H9 (cell line): ENCODE data around the gene MEF2A. TPM values are rescaled to one million over a fixed set of nuclear protein-coding genes. Genes with fewer than 3 reads are reported as not detected.

Source experiments
- DNase-seq: peaks from one replicate; pipeline ENCODE4 v3.0.0-alpha.2; 2017
- H2AFZ ChIP-seq: one replicate; pipeline ENCODE4 v1.6.1; 2013; ENCODE audit warnings: mild to moderate bottlenecking, low read length, control low read depth, moderate library complexity
- H2AK5ac ChIP-seq: 2 replicates; pipeline ENCODE4 v1.6.1; 2013; ENCODE audit warnings: low read length, control low read depth, mixed read lengths; ENCODE audit not compliant: insufficient read length
- H2BK120ac ChIP-seq: one replicate; pipeline ENCODE4 v1.6.1; 2013; ENCODE audit warnings: low read depth, mild to moderate bottlenecking, low read length, control low read depth, inconsistent platforms; ENCODE audit not compliant: poor library complexity, severe bottlenecking
- H2BK12ac ChIP-seq: 2 replicates; pipeline ENCODE4 v1.6.1; 2013; ENCODE audit warnings: low read length, control low read depth, mixed read lengths, low read depth; ENCODE audit not compliant: insufficient read length
- H2BK15ac ChIP-seq: 2 replicates; pipeline ENCODE4 v1.6.1; 2013; ENCODE audit warnings: low read depth, low read length, control low read depth
- H2BK20ac ChIP-seq: one replicate; pipeline ENCODE4 v1.6.1; 2013; ENCODE audit warnings: low read depth, mild to moderate bottlenecking, low read length, control low read depth, inconsistent platforms; ENCODE audit not compliant: poor library complexity, severe bottlenecking
- H2BK5ac ChIP-seq: 2 replicates; pipeline ENCODE4 v1.6.1; 2013; ENCODE audit warnings: low read length, control low read depth, mixed read lengths; ENCODE audit not compliant: insufficient read length
- H3K14ac ChIP-seq: 2 replicates; pipeline ENCODE4 v1.6.1; 2013; ENCODE audit warnings: low read length, control low read depth; ENCODE audit not compliant: insufficient read depth
- H3K18ac ChIP-seq: 2 replicates; pipeline ENCODE4 v1.6.1; 2013; ENCODE audit warnings: low read depth, mild to moderate bottlenecking, mixed read lengths, low read length, control low read depth; ENCODE audit not compliant: insufficient read length
- H3K23ac ChIP-seq: 2 replicates; pipeline ENCODE4 v1.6.1; 2013; ENCODE audit warnings: low read length, control low read depth, mixed read lengths, low read depth; ENCODE audit not compliant: insufficient read length
- H3K23me2 ChIP-seq: 2 replicates; pipeline ENCODE4 v1.6.1; 2013; ENCODE audit warnings: low read depth, mild to moderate bottlenecking, mixed read lengths, low read length, control low read depth; ENCODE audit not compliant: insufficient read length, poor library complexity, severe bottlenecking
- H3K27ac ChIP-seq: 2 replicates; pipeline ENCODE4 v1.5.1; 2013; ENCODE audit warnings: low read length, control low read depth, mixed read lengths, low read depth; ENCODE audit not compliant: insufficient read length
- H3K27me3 ChIP-seq: 2 replicates; pipeline ENCODE4 v1.6.1; 2013; ENCODE audit warnings: low read length, control low read depth, inconsistent platforms; ENCODE audit not compliant: insufficient read depth
- H3K4ac ChIP-seq: 2 replicates; pipeline ENCODE4 v1.6.1; 2013; ENCODE audit warnings: low read depth, mild to moderate bottlenecking, control low read depth, inconsistent platforms, low read length, moderate library complexity
- H3K4me1 ChIP-seq: 2 replicates; pipeline ENCODE4 v1.6.1; 2013; ENCODE audit warnings: low read length, control low read depth, inconsistent platforms; ENCODE audit not compliant: insufficient read depth
- H3K4me2 ChIP-seq: 2 replicates; pipeline ENCODE4 v1.6.1; 2013; ENCODE audit warnings: low read length, control low read depth, mixed read lengths; ENCODE audit not compliant: insufficient read length, insufficient read depth
- H3K56ac ChIP-seq: 2 replicates; pipeline ENCODE4 v1.6.1; 2013; ENCODE audit warnings: low read depth, mild to moderate bottlenecking, mixed read lengths, low read length, control low read depth; ENCODE audit not compliant: insufficient read length
- H3K79me1 ChIP-seq: 2 replicates; pipeline ENCODE4 v1.6.1; 2013; ENCODE audit warnings: low read depth, mild to moderate bottlenecking, moderate library complexity, low read length, control low read depth, inconsistent platforms; ENCODE audit not compliant: insufficient read depth, poor library complexity, severe bottlenecking
- H3K79me2 ChIP-seq: 2 replicates; pipeline ENCODE4 v1.6.1; 2013; ENCODE audit warnings: low read length, control low read depth, inconsistent platforms; ENCODE audit not compliant: insufficient read depth
- H3K9ac ChIP-seq: 2 replicates; pipeline ENCODE4 v1.6.1; 2013; ENCODE audit warnings: low read length, control low read depth, mixed read lengths; ENCODE audit not compliant: insufficient read length; ENCODE audit errors: extremely low read depth
- H3K9me3 ChIP-seq: one replicate; pipeline ENCODE4 v1.6.1; 2013; ENCODE audit warnings: low read depth, low read length, inconsistent platforms; ENCODE audit not compliant: control insufficient read depth
- H3T11ph ChIP-seq: one replicate; pipeline ENCODE4 v1.6.1; 2013; ENCODE audit warnings: mild to moderate bottlenecking, low read length, control low read depth, inconsistent platforms
- H4K20me1 ChIP-seq: one replicate; pipeline ENCODE4 v1.6.1; 2013; ENCODE audit not compliant: control insufficient read depth, insufficient read length, insufficient read depth
- H4K5ac ChIP-seq: 2 replicates; pipeline ENCODE4 v1.6.1; 2013; ENCODE audit warnings: low read depth, mild to moderate bottlenecking, mixed read lengths, low read length, control low read depth; ENCODE audit not compliant: insufficient read length
- H4K8ac ChIP-seq: replicated peaks from 2 replicates; pipeline ENCODE4 v1.6.1; 2013; ENCODE audit warnings: low read length, control low read depth, mixed read lengths, low read depth; ENCODE audit not compliant: insufficient read length
- H4K91ac ChIP-seq: 2 replicates; pipeline ENCODE4 v1.6.1; 2013; ENCODE audit warnings: low read depth, mild to moderate bottlenecking, moderate library complexity, mixed read lengths, low read length, control low read depth; ENCODE audit not compliant: insufficient read length
- H3K27ac Mint-ChIP-seq, 3 experiments: 2 replicates in 2 of 3; 3 replicates in 1 of 3; pipeline ENCODE4 v1.8.0; 2020 to 2021; ENCODE audit warnings: mixed read lengths in 3 of 3, mild to moderate bottlenecking in 1 of 3, moderate library complexity in 1 of 3
- H3K27me3 Mint-ChIP-seq: 2 replicates; pipeline ENCODE4 v1.8.0; 2021; ENCODE audit warnings: low read depth, mild to moderate bottlenecking, moderate library complexity, mixed read lengths
- H3K36me3 Mint-ChIP-seq, 3 experiments: 2 replicates in 2 of 3; 3 replicates in 1 of 3; pipeline ENCODE4 v1.8.0; 2020 to 2021; ENCODE audit warnings: low read depth in 3 of 3, mixed read lengths in 3 of 3; ENCODE audit not compliant: insufficient read depth in 1 of 3
- H3K4me1 Mint-ChIP-seq, 2 experiments: 2 replicates each; pipeline ENCODE4 v1.8.0; 2020; ENCODE audit warnings: mixed read lengths in 2 of 2
- H3K4me3 Mint-ChIP-seq, 2 experiments: 2 replicates in 1 of 2; 3 replicates in 1 of 2; pipeline ENCODE4 v1.8.0; 2020 to 2021; ENCODE audit warnings: mild to moderate bottlenecking in 2 of 2, mixed read lengths in 2 of 2, moderate library complexity in 1 of 2
- H3K9me3 Mint-ChIP-seq, 2 experiments: 2 replicates in 1 of 2; 3 replicates in 1 of 2; pipeline ENCODE4 v1.8.0; 2020; ENCODE audit warnings: mild to moderate bottlenecking in 2 of 2, mixed read lengths in 2 of 2, moderate library complexity in 1 of 2
- CTCF ChIP-seq: fragments of 200-600 bp; sonication (generic); conservative IDR thresholded peaks from 3 replicates; pipeline ENCODE4 v1.8.0; 2021; ENCODE audit warnings: antibody characterized with exemption, mild to moderate bottlenecking
- WGBS: extraction: QIAGEN DNeasy Blood & Tissue Kit; methylation state at CpG from one replicate; pipeline ENCODE4 v1.1.7; 2013; ENCODE audit warnings: missing lambda C conversion rate, low lambda C conversion rate, mixed read lengths; ENCODE audit not compliant: insufficient read length; ENCODE audit errors: extremely low coverage; 5-methylcytosine and 5-hydroxymethylcytosine counted together
- total RNA-seq: library from RNA; stranded (reverse); gene quantifications from 2 replicates; pipeline ENCODE4 v1.2.1, GENCODE V29; 2021

The MEF2A gene
- total RNA-seq, 1 experiment from 2014 or later: 20.7 TPM

- no peak overlapping the region for H3K23ac ChIP-seq
- H3K9me3 ChIP-seq: peaks cover 7% of the 10 kb centered on the region
- no peaks in the 10 kb centered on the region for H4K20me1 ChIP-seq
- H3T11ph ChIP-seq: no peak overlapping the region
- no peaks in the 10 kb centered on the region for H3K23me2 ChIP-seq
- no peak overlapping the region for H3K27ac Mint-ChIP-seq
- no peak for TF ChIP-seq CTCF
- H3K36me3 Mint-ChIP-seq: peaks cover 21 to 28% (median 25%) of the 10 kb centered on the region in 3 experiments
- no peak overlapping the region for H3K4me2 ChIP-seq
- H3K18ac ChIP-seq: no peak overlapping the region
- no peak overlapping the region for H3K14ac ChIP-seq
- H3K4me1 ChIP-seq: no peaks in the 10 kb centered on the region
- H2BK12ac ChIP-seq: no peak overlapping the region
- no peak overlapping the region for H4K91ac ChIP-seq
- peaks cover 1% of the 10 kb centered on the region for H3K27me3 Mint-ChIP-seq
- no peak overlapping the region for H3K4me3 Mint-ChIP-seq
- no CpG with 5 or more reads among the region's 3 CpGs for WGBS
- no peak overlapping the region for H4K5ac ChIP-seq
- H2BK120ac ChIP-seq: no peak overlapping the region
- H3K4ac ChIP-seq: no peak overlapping the region
- H3K27ac ChIP-seq: no peak overlapping the region
- peaks cover 8 to 11% of the 10 kb centered on the region in 2 experiments for H3K9me3 Mint-ChIP-seq
- H3K4me1 Mint-ChIP-seq: peaks cover 5% of the 10 kb centered on the region in 2 experiments
- H2BK15ac ChIP-seq: no peak overlapping the region
- no peak overlapping the region for H3K56ac ChIP-seq
- H3K9ac ChIP-seq: no peak overlapping the region
- no peak overlapping the region for H4K8ac ChIP-seq
- H2AK5ac ChIP-seq: no peak overlapping the region
- H2BK5ac ChIP-seq: no peak overlapping the region
- H3K79me1 ChIP-seq: no peaks in the 10 kb centered on the region
- H2BK20ac ChIP-seq: no peak overlapping the region
- no peak overlapping the region for H2AFZ ChIP-seq
- H3K27me3 ChIP-seq: no peaks in the 10 kb centered on the region
- H3K79me2 ChIP-seq: no peaks in the 10 kb centered on the region
- DNase-seq: no peak
Observed at GRCh38 chr15:99722406-99722805, 156.6 kb downstream of the MEF2A start.
